HG03342 (cell line): Measurements from ENCODE around the gene ETS2.
"Not testable (repeated sequence)": the region's sequence is repeated elsewhere in the genome, so short reads cannot be mapped to it uniquely, and the experiment has no call there.

ENCODE experiments used
- ATAC-seq: cut with Tn5 transposase; IDR thresholded peaks from one replicate; pipeline ENCODE4 v1.9.1; 2021; ENCODE audit warnings: mild to moderate bottlenecking, moderate library complexity; ENCODE audit not compliant: unreplicated experiment

ETS2 gene

GRCh38 chr21:38834725-38835124 lies 29.0 kb downstream of the ETS2 start:
- no peak for ATAC-seq

GRCh38 chr21:38837806-38838461 lies 32.2 kb downstream of the ETS2 start:
- ATAC-seq = no peak

- ATAC-seq = no peak
Measured at GRCh38 chr21:38838598-38839327, 33.0 kb downstream of the ETS2 start.

DNA sequence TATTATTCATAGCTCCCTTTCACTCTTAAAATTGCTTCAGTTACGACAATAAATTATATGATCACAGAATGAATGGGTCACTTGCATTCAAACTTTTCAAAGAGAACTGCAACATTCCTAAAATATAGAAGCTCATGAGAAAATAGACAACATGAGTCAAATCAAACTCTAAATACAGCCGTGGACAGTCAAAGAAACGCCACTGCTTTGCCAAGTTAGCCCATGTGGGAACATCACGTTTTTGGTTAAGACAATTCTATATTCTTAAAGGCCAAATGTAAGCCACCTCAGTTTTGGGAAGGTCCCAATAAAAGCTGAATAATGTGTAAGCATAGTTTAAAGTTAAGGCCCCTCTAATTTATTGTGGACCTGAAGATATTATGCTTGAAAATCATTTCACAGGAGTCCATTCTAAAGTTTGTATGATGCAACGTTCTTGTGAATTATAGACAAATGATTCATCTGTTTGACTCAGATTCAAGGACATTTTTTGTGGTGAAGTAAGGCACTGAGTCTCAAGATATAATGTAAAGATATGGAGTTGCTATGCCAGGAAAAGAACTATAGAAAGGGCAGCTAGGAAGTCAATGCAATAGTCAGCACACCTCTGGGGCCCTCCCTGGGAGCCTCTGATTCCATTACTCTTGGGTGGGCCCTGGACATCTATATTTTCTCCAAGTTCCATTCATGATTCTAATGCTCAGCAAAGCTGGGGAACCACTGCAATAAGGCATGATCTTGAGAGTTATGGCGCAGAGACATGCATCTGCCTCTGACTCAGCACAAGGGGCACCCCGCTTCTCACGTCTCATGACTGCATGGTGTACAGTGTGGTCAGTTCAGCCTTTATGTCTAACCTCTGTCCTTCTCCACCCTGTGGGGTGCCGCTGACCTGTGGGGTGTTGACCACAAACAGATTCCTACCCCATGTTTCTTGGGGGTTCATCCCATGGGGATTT lies 33.9 kb downstream of the ETS2 start:
- ATAC-seq = no peak

- no peak for ATAC-seq
Measured at GRCh38 chr21:38840456-38841300, 34.9 kb downstream of the ETS2 start.

GRCh38 chr21:38841472-38841871 lies 35.7 kb downstream of the ETS2 start:
- no peak for ATAC-seq

GRCh38 chr21:38842079-38842478 lies 36.4 kb downstream of the ETS2 start:
- ATAC-seq = no peak

GRCh38 chr21:38843379-38843778 lies 37.6 kb downstream of the ETS2 start:
- no peak for ATAC-seq

DNA sequence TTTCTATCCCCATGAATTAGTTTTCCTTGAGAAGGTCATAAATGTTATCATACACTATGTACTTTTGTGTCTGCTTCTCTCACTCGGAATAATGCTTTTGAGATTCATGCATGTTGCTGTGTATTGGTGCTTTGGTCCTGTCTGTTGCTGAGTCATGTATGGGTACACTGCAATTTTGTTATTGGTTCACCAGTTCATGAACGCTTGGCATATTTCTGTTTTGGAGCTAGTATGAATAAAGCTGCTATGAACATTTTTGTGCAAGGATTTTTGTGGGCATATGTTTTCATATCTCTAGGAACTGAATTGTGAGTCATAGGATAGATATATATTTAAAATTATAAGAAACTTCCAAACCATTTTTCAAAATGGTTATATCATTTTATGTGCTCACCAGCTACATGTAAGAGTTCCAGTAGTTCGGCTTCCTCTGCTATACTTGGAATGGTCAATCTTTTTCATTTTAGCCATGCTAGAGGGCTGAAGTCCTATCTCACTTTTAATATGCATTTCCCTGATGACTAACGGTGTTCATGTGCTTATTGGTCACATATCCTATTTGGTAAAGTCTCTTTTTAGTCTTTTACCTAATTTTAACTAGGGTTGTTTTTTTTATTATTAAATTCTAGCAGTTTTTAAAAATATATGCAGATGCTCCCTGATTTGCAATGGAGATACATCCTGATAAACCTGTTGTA lies 38.2 kb downstream of the ETS2 start:
- no peak for ATAC-seq

GRCh38 chr21:38845374-38845773 lies 39.6 kb downstream of the ETS2 start:
- not testable (repeated sequence) for ATAC-seq

GRCh38 chr21:38847556-38847955 lies 41.8 kb downstream of the ETS2 start:
- no peak for ATAC-seq

DNA sequence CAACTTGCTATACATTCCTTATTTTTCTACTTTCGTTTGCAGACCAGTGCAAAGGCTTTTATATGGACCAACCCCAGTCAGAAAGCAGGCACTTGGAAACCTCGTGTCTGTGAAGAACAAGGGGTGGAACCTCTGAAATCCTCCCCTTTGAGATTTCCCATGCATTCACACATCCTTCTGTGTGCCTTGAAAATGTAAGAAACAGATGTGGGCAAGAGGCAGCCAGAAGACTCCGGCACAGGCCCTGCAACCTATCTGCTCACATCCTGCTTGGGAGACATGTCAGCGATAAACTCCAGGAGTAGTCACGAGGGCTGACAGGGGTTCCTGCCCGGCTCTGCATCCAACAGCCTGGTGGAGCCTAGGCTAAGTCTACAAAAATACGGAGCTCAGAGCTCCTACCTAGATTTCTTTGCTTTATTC lies 42.5 kb downstream of the ETS2 start:
- ATAC-seq = no peak

- ATAC-seq = no peak
Measured at GRCh38 chr21:38849776-38850175, 44.0 kb downstream of the ETS2 start.

DNA sequence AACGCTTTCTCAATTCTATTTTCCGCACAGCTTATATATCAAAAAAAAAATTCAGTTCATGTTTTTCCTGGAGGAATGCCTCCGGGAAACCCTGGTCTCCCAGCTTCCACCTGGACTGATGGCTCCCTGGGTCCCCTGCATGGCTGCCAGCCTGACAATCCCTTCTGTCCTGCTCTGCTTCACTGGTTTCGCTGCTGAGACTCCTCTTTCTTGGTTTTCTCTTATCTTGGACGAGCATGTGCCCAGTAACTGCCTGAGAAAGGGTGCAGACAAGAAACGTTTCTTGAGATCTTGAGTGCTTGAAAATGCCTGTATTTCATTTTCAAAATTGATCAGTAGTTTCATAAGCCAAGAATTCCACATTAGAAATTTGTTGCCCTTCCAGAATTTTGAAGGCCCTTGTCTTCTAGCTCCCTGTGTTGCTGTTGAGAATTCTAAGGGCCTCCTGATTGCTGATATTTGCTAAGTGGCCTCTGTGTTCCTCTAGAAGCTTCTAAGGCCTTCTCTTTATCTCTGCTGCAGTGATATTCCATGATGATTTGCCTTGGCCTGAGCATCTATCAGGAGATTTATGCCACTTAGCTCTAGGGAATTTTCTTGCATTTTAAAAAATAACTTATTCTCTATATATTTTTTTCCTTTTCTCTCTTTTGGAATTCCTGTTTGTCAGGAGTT lies 44.7 kb downstream of the ETS2 start:
- no peak for ATAC-seq

GRCh38 chr21:38851101-38851500 lies 45.4 kb downstream of the ETS2 start:
- no peak for ATAC-seq

DNA sequence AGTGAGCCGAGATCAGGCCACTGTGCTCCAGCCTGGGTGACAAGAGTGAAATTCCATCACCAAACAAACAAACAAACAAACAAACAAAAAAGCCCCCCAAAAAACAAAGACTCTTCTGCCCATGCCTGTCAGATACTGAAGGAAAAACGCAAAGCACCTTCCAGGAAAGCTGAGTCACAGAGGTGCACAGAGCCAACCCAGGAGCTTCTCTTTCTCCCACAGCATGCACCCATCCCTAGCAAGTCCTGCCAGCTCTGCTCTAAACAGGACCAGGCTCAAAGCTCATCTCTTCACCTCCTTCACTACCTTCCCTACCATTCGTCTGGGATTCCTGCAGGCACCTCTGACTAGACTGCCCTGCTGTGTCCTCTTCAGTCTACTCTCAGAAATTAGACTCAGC lies 46.5 kb downstream of the ETS2 start:
- ATAC-seq = no peak

GRCh38 chr21:38852708-38853107 lies 47.0 kb downstream of the ETS2 start:
- no peak for ATAC-seq

DNA sequence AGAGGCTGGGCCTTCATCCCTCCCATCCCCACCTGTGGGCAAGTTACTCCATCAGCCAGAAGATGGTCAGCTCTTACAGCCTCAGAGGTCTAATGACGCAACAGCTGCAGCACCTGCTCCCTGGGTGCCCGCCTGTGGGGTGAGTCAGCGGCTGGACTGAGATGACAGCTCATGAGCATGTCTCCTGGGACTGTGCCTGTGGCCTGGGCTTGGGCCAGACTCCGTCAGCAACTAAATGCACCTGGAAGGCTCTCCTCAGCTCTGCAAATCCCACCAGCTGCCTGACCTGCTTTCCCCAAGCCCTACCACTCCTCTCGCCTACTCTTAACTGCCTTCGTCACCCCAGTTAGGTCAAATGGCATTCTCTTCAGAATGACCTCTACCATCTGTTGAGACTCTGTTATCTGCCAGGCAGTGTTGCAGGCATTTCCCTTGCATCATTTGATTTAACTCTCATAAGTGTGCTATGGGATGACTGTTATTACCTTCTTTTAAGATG lies 47.7 kb downstream of the ETS2 start:
- peak; percentile 65 for ATAC-seq

DNA sequence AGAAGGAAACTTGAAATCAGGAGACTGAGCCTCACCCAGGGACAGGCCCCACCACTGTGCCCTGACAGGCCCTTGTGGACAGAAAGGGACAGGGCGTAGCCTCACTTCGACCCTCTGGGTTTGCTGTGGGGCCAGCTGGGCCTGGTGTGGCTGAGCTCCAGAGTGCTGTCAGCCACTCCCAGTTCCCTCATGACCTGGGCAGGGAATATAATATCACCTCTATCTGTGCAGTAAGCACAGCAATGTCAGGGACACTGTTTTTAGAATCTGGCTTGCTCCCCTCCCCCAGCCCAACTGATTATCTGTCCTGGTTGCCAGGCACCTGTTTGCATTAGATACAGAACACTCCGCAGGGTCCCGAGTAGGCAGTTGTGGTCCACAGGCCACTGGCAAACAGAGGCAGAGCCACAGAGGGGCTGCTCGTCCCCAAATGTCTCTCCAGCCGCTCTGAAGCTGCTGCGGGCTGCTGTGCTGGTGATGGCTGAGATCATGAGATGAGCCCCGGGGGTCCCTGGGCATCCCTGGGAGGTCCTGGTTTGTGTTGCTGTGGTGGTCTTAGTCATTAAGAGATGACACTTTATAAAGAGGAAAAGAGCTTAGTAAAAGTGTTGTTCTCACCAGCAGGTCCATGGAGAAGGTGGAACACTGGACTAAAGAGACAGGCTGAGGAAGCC lies 51.6 kb downstream of the ETS2 start:
- no peak for ATAC-seq
